HCT116 (cell line): ENCODE results near the gene CNDP2.

Experiments used
- EGR1 ChIP-seq: IDR thresholded peaks from 2 replicates; pipeline ENCODE4 v1.6.1; 2012; ENCODE audit warnings: low read depth
- EZH2phosphoT487 ChIP-seq: fragments of 200-600 bp; IDR thresholded peaks from 2 replicates; pipeline ENCODE4 v1.6.1; 2018; ENCODE audit warnings: antibody characterized with exemption, borderline replicate concordance
- POLR2A ChIP-seq: IDR thresholded peaks from 2 replicates; pipeline ENCODE4 v1.7.0; 2011; ENCODE audit warnings: borderline replicate concordance; ENCODE audit not compliant: insufficient read depth, insufficient read length; ENCODE audit errors: extremely low read depth
- POLR2AphosphoS5 ChIP-seq: IDR thresholded peaks from 2 replicates; pipeline ENCODE4 v1.6.1; 2011; ENCODE audit warnings: mild to moderate bottlenecking, low read depth, low read length, moderate library complexity
- SRF ChIP-seq: IDR thresholded peaks from 2 replicates; pipeline ENCODE4 v1.6.1; 2012; ENCODE audit warnings: low read depth
- YY1 ChIP-seq: IDR thresholded peaks from 2 replicates; pipeline ENCODE4 v1.6.1; 2011; ENCODE audit warnings: low read length, low read depth, moderate library complexity, mild to moderate bottlenecking; ENCODE audit not compliant: insufficient replicate concordance; ENCODE audit errors: extremely low read depth
- ZNF274 ChIP-seq: fragments of 200-500 bp; sonication (Bioruptor generic); IDR thresholded peaks from 2 replicates; pipeline ENCODE4 v1.6.1; 2014; ENCODE audit warnings: mild to moderate bottlenecking, low read depth, low read length, inconsistent platforms
- TF ChIP-seq, protein P1 (sequence below), 3 experiments: fragments of 200-600 bp in 1 of 3; sonication (generic) in 1 of 3; IDR thresholded peaks in 2 of 3; conservative IDR thresholded peaks in 1 of 3; 2 replicates each; pipeline ENCODE4 v1.5.1; 2012 to 2017; ENCODE audit warnings: low read depth in 2 of 3, low read length in 2 of 3, antibody characterized with exemption in 1 of 3, borderline replicate concordance in 1 of 3, control low read depth in 1 of 3, mild to moderate bottlenecking in 1 of 3, mixed read lengths in 1 of 3, mixed run types in 1 of 3, moderate library complexity in 1 of 3; ENCODE audit not compliant: insufficient read depth in 1 of 3
- TF ChIP-seq, protein P2 (sequence below): IDR thresholded peaks from 2 replicates; pipeline ENCODE4 v1.6.1; 2011; ENCODE audit warnings: mild to moderate bottlenecking, low read length, moderate library complexity; ENCODE audit not compliant: insufficient replicate concordance; ENCODE audit errors: extremely low read depth
- TF ChIP-seq, protein P3 (sequence below): IDR thresholded peaks from 2 replicates; pipeline ENCODE4 v1.6.1; 2012

DNA sequence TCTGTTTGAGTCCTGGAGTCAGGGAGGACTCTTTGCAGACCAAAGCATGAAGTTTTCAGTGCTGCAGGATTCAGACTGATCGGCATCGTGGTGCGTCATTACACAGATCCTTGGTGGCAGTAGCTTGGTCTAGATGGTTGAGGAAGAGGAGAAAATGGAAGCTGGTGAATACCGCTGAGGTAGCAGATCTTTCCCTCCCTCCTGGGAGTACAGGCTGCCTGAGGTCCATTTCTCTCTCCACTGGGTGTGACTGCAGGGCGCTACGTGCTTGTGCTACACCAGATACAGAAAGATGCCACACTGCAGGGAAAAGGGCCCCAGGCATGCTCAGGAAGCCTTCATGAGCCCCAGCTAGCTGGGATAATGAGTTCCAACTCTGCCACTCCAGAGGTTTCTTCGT is 34.9 kb downstream of the CNDP2 start:
- TF ChIP-seq, protein P1, sequence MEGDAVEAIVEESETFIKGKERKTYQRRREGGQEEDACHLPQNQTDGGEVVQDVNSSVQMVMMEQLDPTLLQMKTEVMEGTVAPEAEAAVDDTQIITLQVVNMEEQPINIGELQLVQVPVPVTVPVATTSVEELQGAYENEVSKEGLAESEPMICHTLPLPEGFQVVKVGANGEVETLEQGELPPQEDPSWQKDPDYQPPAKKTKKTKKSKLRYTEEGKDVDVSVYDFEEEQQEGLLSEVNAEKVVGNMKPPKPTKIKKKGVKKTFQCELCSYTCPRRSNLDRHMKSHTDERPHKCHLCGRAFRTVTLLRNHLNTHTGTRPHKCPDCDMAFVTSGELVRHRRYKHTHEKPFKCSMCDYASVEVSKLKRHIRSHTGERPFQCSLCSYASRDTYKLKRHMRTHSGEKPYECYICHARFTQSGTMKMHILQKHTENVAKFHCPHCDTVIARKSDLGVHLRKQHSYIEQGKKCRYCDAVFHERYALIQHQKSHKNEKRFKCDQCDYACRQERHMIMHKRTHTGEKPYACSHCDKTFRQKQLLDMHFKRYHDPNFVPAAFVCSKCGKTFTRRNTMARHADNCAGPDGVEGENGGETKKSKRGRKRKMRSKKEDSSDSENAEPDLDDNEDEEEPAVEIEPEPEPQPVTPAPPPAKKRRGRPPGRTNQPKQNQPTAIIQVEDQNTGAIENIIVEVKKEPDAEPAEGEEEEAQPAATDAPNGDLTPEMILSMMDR (IDR thresholded peaks at IDR 0.05 in 2 of 3, conservative IDR thresholded peaks at IDR 0.05 in 1 of 3; ENCODE audit: borderline replicate concordance in 1 of 3, insufficient read depth in 1 of 3, low read depth in 2 of 3, low read length in 2 of 3) = no peak
- no peak for TF ChIP-seq EGR1
- TF ChIP-seq SRF = no peak
- no peak for TF ChIP-seq POLR2A
- TF ChIP-seq, protein P2, sequence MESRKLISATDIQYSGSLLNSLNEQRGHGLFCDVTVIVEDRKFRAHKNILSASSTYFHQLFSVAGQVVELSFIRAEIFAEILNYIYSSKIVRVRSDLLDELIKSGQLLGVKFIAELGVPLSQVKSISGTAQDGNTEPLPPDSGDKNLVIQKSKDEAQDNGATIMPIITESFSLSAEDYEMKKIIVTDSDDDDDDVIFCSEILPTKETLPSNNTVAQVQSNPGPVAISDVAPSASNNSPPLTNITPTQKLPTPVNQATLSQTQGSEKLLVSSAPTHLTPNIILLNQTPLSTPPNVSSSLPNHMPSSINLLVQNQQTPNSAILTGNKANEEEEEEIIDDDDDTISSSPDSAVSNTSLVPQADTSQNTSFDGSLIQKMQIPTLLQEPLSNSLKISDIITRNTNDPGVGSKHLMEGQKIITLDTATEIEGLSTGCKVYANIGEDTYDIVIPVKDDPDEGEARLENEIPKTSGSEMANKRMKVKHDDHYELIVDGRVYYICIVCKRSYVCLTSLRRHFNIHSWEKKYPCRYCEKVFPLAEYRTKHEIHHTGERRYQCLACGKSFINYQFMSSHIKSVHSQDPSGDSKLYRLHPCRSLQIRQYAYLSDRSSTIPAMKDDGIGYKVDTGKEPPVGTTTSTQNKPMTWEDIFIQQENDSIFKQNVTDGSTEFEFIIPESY = no peak
- no peak for TF ChIP-seq EZH2phosphoT487
- TF ChIP-seq YY1 = no peak
- no peak for TF ChIP-seq POLR2AphosphoS5
- TF ChIP-seq, protein P3, sequence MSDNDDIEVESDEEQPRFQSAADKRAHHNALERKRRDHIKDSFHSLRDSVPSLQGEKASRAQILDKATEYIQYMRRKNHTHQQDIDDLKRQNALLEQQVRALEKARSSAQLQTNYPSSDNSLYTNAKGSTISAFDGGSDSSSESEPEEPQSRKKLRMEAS = no peak
- TF ChIP-seq ZNF274 = no peak
